Endodermal cell (in vitro differentiated cells): Measurements from ENCODE around the gene ZNF705A. TPM values are rescaled to one million over a fixed set of nuclear protein-coding genes. Genes with fewer than 3 reads are reported as not detected.

Experiments used
- DNase-seq: peaks from one replicate; pipeline ENCODE4 v3.0.0-alpha.2; 2017
- H3K27ac ChIP-seq: 2 replicates; pipeline ENCODE4 v1.5.1; 2013; ENCODE audit warnings: mild to moderate bottlenecking, low read depth, low read length, moderate library complexity
- H3K27me3 ChIP-seq: 2 replicates; pipeline ENCODE4 v1.6.1; 2013; ENCODE audit warnings: mild to moderate bottlenecking, low read length, moderate library complexity; ENCODE audit not compliant: insufficient read depth, control insufficient read depth, poor library complexity, severe bottlenecking
- H3K36me3 ChIP-seq: 2 replicates; pipeline ENCODE4 v1.7.0; 2013; ENCODE audit warnings: mild to moderate bottlenecking, low read length, moderate library complexity; ENCODE audit not compliant: control insufficient read depth, insufficient read depth
- H3K4me1 ChIP-seq: one replicate; pipeline ENCODE4 v1.7.0; 2013; ENCODE audit warnings: low read length; ENCODE audit not compliant: control insufficient read depth, insufficient read depth
- H3K4me3 ChIP-seq: 2 replicates; pipeline ENCODE4 v1.5.1; 2013; ENCODE audit warnings: mild to moderate bottlenecking, low read length, moderate library complexity
- H3K9ac ChIP-seq: 2 replicates; pipeline ENCODE4 v1.6.1; 2013; ENCODE audit warnings: mild to moderate bottlenecking, low read length, moderate library complexity; ENCODE audit not compliant: poor library complexity, severe bottlenecking; ENCODE audit errors: extremely low read depth
- H3K9me3 ChIP-seq: 2 replicates; pipeline ENCODE4 v1.6.1; 2013; ENCODE audit warnings: mild to moderate bottlenecking, low read length, moderate library complexity; ENCODE audit not compliant: control insufficient read depth
- H3K27ac Mint-ChIP-seq: 2 replicates; pipeline ENCODE4 v1.8.0; 2020; ENCODE audit warnings: mixed read lengths
- H3K27me3 Mint-ChIP-seq: 2 replicates; pipeline ENCODE4 v1.8.0; 2021; ENCODE audit warnings: mild to moderate bottlenecking, mixed read lengths; ENCODE audit not compliant: insufficient read depth
- H3K36me3 Mint-ChIP-seq: 2 replicates; pipeline ENCODE4 v1.8.0; 2020; ENCODE audit warnings: low read depth, mixed read lengths
- H3K4me1 Mint-ChIP-seq: 2 replicates; pipeline ENCODE4 v1.8.0; 2020; ENCODE audit warnings: mixed read lengths
- H3K4me3 Mint-ChIP-seq: 2 replicates; pipeline ENCODE4 v1.8.0; 2020; ENCODE audit warnings: mild to moderate bottlenecking, moderate library complexity, mixed read lengths
- H3K9me3 Mint-ChIP-seq: 2 replicates; pipeline ENCODE4 v1.8.0; 2020; ENCODE audit warnings: mild to moderate bottlenecking, mixed read lengths
- CTCF ChIP-seq: fragments of 200-600 bp; sonication (generic); conservative IDR thresholded peaks from 2 replicates; pipeline ENCODE4 v1.5.0; 2021; ENCODE audit warnings: antibody characterized with exemption, mild to moderate bottlenecking
- WGBS, 2 experiments: methylation state at CpG; one replicate each; pipeline versions ENCODE4 v1.1.5 to v1.1.7; 2013; ENCODE audit warnings: missing lambda C conversion rate in 2 of 2, mixed read lengths in 1 of 2; ENCODE audit not compliant: insufficient coverage in 1 of 2, insufficient read length in 1 of 2; 5-methylcytosine and 5-hydroxymethylcytosine counted together
- total RNA-seq, 2 donors: library from RNA; stranded (reverse); fragmentation: NEBNext Ultra II Directional in 1 of 2; extraction: Animal tissue kit (Norgen Biotek cat#: 25700) in 1 of 2; gene quantifications; 2 replicates in 1 of 2; 3 replicates in 1 of 2; pipeline ENCODE4 v1.2.1, GENCODE V29; 2021

Gene ZNF705A
- total RNA-seq, 2 donors from 2014 or later: not detected

DNA sequence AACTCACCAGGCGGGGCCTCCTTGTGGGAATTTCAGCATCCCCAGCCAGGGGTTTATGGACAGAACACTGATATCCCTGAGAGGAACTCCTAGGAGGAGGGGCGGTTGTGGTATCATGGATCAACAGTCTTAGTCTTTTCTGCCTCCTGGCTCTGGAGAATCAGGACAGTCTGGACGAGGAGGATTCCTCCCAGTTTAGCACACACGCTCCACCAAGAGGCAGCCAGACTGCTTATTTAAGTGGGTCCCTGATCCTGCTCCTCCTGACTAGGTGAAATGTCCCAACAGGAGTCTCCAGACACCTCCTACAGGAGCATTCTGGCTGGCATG, 10.4 kb upstream of the ZNF705A start:
- no peak for DNase-seq
- no peaks in the 10 kb centered on the region for H3K4me1 ChIP-seq
- Mint-ChIP-seq H3K4me1 (peaks cover 6% of the 10 kb centered on the region), H3K27me3 (peaks cover 14% of the 10 kb centered on the region), H3K9me3 (peaks cover 23% of the 10 kb centered on the region), H3K4me3 (no peak overlapping the region), H3K27ac (no peak overlapping the region), H3K36me3 (peaks cover 11% of the 10 kb centered on the region)
- peaks cover 12% of the 10 kb centered on the region for H3K9me3 ChIP-seq
- no peak overlapping the region for H3K9ac ChIP-seq
- TF ChIP-seq CTCF: no peak
- no peaks in the 10 kb centered on the region for H3K36me3 ChIP-seq
- 83 to 91% methylated on average over 4 of the region's 4 CpGs for WGBS, 2 experiments
- peak overlapping the region; percentile 24 for H3K27ac ChIP-seq
- H3K4me3 ChIP-seq: no peak overlapping the region
- H3K27me3 ChIP-seq: no peaks in the 10 kb centered on the region

DNA sequence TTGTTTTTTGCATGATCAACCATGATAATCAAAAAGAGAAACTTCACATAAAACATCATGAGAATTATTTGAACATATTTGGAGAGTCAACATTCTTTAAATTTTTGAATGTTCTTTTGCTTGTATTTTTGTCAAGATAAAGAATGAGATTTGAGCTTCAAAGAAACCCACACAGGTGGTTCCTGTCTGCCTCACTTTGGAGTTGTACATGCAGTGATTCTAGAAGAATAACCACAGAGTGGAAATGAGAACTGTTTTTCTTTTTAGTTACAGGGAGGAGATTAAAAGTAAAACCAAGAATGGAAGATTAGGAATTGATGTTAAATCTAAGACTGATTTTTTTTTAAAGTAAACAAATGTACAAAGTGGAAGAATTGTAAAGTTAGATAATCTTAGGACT, 2.3 kb upstream of the ZNF705A start:
- no peak for TF ChIP-seq CTCF
- Mint-ChIP-seq H3K27me3 (peaks cover 13% of the 10 kb centered on the region), H3K4me3 (no peak overlapping the region), H3K9me3 (peaks cover 3% of the 10 kb centered on the region), H3K4me1 (no peaks in the 10 kb centered on the region), H3K36me3 (no peaks in the 10 kb centered on the region), H3K27ac (no peak overlapping the region)
- no peaks in the 10 kb centered on the region for H3K9me3 ChIP-seq
- H3K27me3 ChIP-seq: no peaks in the 10 kb centered on the region
- no peak overlapping the region for H3K9ac ChIP-seq
- H3K4me1 ChIP-seq: no peaks in the 10 kb centered on the region
- no peak overlapping the region for H3K4me3 ChIP-seq
- no peaks in the 10 kb centered on the region for H3K36me3 ChIP-seq
- DNase-seq: no peak
- H3K27ac ChIP-seq: no peak overlapping the region

DNA sequence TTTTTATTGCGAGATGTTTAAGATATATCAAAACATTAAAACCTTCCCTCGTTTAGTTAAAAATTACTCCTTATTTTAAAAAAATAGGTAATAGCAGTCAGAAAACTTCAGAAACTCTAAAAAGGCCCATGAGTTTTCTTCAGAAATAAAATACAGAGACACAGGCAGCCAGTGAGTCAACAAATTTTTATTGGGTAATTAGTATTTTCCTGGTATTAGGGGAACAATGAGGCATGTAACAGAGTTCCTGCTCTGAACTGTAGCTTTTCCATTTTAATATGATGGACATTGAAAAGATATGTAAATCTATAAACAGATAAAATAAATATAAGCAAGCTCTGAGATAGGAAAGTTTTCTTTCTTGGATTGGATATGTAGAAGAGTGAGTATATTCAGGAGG, 399 bp upstream of the ZNF705A start:
- Mint-ChIP-seq H3K27me3 (peaks cover 10% of the 10 kb centered on the region), H3K27ac (no peak overlapping the region), H3K4me1 (no peaks in the 10 kb centered on the region), H3K4me3 (no peak overlapping the region), H3K9me3 (no peaks in the 10 kb centered on the region), H3K36me3 (no peaks in the 10 kb centered on the region)
- 92% methylated on average over 2 of the region's 2 CpGs; no CpG with 5 or more reads in 1 of the 2 experiments for WGBS, 2 experiments
- no peak overlapping the region for H3K9ac ChIP-seq
- no peak for DNase-seq
- H3K36me3 ChIP-seq: no peaks in the 10 kb centered on the region
- H3K4me3 ChIP-seq: no peak overlapping the region
- no peaks in the 10 kb centered on the region for H3K9me3 ChIP-seq
- no peak for TF ChIP-seq CTCF
- no peaks in the 10 kb centered on the region for H3K27me3 ChIP-seq
- H3K27ac ChIP-seq: no peak overlapping the region
- no peaks in the 10 kb centered on the region for H3K4me1 ChIP-seq
